ENCODE results near the gene CROT. TPM values are rescaled to one million over a fixed set of nuclear protein-coding genes. Genes with fewer than 3 reads are reported as not detected.

Gene CROT
- total and polyA plus RNA-seq, 9 donors, result 8.0 to 21.8 (median 16.1) TPM

- Histone ChIP-seq H3K27me3 (no peaks in the 10 kb centered on the region), H3K36me3 (no peaks in the 10 kb centered on the region), H3K4me3 (peak overlapping the region; percentile 72), H3K4me1 (ENCODE audit: insufficient read depth) (no peaks in the 10 kb centered on the region), H3K27ac (peak overlapping the region in 1 of 2 donors; percentile 86), H3K9me3 (no peaks in the 10 kb centered on the region)
- WGBS, 3 donors, result 6 to 8% (median 7%) methylated on average over 2 of the region's 2 CpGs
- TF ChIP-seq, protein P1, sequence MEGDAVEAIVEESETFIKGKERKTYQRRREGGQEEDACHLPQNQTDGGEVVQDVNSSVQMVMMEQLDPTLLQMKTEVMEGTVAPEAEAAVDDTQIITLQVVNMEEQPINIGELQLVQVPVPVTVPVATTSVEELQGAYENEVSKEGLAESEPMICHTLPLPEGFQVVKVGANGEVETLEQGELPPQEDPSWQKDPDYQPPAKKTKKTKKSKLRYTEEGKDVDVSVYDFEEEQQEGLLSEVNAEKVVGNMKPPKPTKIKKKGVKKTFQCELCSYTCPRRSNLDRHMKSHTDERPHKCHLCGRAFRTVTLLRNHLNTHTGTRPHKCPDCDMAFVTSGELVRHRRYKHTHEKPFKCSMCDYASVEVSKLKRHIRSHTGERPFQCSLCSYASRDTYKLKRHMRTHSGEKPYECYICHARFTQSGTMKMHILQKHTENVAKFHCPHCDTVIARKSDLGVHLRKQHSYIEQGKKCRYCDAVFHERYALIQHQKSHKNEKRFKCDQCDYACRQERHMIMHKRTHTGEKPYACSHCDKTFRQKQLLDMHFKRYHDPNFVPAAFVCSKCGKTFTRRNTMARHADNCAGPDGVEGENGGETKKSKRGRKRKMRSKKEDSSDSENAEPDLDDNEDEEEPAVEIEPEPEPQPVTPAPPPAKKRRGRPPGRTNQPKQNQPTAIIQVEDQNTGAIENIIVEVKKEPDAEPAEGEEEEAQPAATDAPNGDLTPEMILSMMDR (IDR thresholded peaks at IDR 0.05), result no peak
- no peak for TF ChIP-seq EP300 (IDR thresholded peaks at IDR 0.05)
- no peak for TF ChIP-seq POLR2A (IDR thresholded peaks at IDR 0.05)
- DNase-seq, result no peak
- intact Hi-C loops (cut with DNase I), result no loop called here
These were observed 1.0 kb upstream of the CROT start for GRCh38 chr7:87344446-87344845.

DNA sequence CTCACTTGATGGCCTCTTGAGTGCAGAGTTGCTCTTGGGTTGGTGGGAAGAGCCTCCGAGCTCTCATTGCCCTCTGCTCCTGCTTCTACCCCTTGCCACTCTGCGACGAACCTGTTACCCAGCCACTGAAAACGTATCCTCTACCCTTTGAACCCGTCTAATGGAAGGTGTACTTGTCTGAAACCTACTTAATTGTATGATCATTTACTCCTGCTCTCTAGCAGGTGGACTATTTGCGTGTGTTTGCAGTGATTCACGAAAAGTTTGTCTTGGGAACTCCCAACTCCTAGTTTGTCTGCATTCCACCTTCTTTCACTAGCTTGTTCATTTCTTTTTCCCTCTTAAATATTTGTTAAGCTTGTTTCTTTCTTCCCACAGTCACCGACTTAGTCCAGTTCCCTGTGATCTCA is 503 bp downstream of the CROT start:
- no peaks in the 10 kb centered on the region for H3K4me1 ChIP-seq (ENCODE audit: insufficient read depth)
- intact Hi-C loops (cut with DNase I), result no loop called here
- no peaks in the 10 kb centered on the region for H3K27me3 ChIP-seq
- peak overlapping the region in 1 of 2 donors; percentile 86 for H3K27ac ChIP-seq
- no peak for DNase-seq
- no peaks in the 10 kb centered on the region for H3K9me3 ChIP-seq
- H3K4me3 ChIP-seq, result peak overlapping the region; percentile 72
- 5 to 12% (median 6%) methylated on average over 8 of the region's 8 CpGs for WGBS, 3 donors
- H3K36me3 ChIP-seq, result no peaks in the 10 kb centered on the region
- TF ChIP-seq POLR2A (IDR thresholded peaks at IDR 0.05) (no peak), EP300 (IDR thresholded peaks at IDR 0.05) (no peak)
- TF ChIP-seq, protein P1 (IDR thresholded peaks at IDR 0.05), result no peak

DNA sequence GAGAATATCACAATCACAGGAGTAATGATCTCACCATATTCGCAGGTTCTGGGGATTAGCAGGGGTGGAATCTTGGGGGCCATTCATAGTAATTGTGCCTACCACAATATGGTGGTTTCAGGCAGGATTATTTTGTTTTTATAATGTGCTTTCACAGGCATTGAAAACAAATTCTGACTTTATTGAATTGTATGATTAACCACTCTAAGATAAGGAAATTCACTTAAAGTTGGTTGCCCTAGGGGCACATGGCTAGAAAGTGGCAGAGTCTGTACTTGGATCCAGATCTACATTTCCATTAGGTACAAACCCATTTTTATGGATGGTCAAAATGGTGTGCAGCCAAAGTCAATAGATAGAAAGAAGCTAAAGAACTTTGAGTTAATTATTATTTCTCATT is 1.7 kb downstream of the CROT start:
- no peak for TF ChIP-seq POLR2A (IDR thresholded peaks at IDR 0.05)
- no peak for TF ChIP-seq EP300 (IDR thresholded peaks at IDR 0.05)
- TF ChIP-seq, protein P1 (IDR thresholded peaks at IDR 0.05), result no peak
- Histone ChIP-seq H3K27ac (no peak overlapping the region), H3K4me1 (ENCODE audit: insufficient read depth) (no peaks in the 10 kb centered on the region), H3K9me3 (no peaks in the 10 kb centered on the region), H3K36me3 (no peaks in the 10 kb centered on the region), H3K4me3 (no peak overlapping the region), H3K27me3 (no peaks in the 10 kb centered on the region)
- intact Hi-C loops (cut with DNase I), result no loop called here
- 95 to 100% (median 97%) methylated on average over 1 of the region's 1 CpG for WGBS, 3 donors
- no peak for DNase-seq

DNA sequence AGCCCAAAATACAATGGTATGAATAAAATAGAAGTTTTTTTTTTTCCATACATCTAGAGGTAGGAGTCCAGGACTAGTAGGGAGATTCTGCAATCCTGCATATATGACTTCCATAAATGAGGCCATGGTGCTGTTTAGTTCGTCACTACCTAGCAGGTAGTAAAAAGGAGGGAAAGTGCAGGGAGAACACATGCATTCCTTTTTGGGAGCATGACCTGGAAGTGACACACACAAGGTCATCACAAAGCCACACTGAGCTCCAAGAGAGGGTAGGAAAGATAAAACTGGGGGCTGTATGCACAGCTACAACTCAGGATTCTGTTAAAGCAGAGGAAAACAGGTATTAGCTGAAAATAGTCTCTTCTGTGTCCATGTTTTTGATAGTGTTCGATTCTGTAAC is 2.2 kb downstream of the CROT start:
- 89 to 93% (median 91%) methylated on average over 2 of the region's 2 CpGs for WGBS, 3 donors
- TF ChIP-seq EP300 (IDR thresholded peaks at IDR 0.05) (no peak), POLR2A (IDR thresholded peaks at IDR 0.05) (no peak)
- TF ChIP-seq, protein P1 (IDR thresholded peaks at IDR 0.05), result no peak
- DNase-seq, result no peak
- H3K27me3 ChIP-seq, result no peaks in the 10 kb centered on the region
- no peak overlapping the region for H3K4me3 ChIP-seq
- no peaks in the 10 kb centered on the region for H3K9me3 ChIP-seq
- H3K27ac ChIP-seq, result no peak overlapping the region
- H3K4me1 ChIP-seq (ENCODE audit: insufficient read depth), result no peaks in the 10 kb centered on the region
- intact Hi-C loops (cut with DNase I), result no loop called here
- no peaks in the 10 kb centered on the region for H3K36me3 ChIP-seq

Measured in ovary (tissue), 9 donors.